Natural killer cell (primary cell): ENCODE results near the gene LCN15. TPM values are rescaled to one million over a fixed set of nuclear protein-coding genes. Genes with fewer than 3 reads are reported as not detected.

Experiments used
- ATAC-seq, 3 donors: fragments of 150-1000 bp in 2 of 3; fragments of 200-7000 bp in 1 of 3; cut with Tn5 transposase; 1 replicate in 1 of 3; 2 replicates in 2 of 3; pipeline ENCODE4 v1.10.0; 2021; ENCODE audit warnings: mild to moderate bottlenecking in 2 of 3, moderate library complexity in 2 of 3
- DNase-seq, 2 donors: peaks; one replicate each; pipeline versions ENCODE4 v3.0.0 to v3.0.0-alpha.2; 2013 to 2021; ENCODE audit warnings: mixed read lengths in 1 of 2
- H3K27ac ChIP-seq: one replicate; pipeline ENCODE4 v1.5.1; 2013; ENCODE audit warnings: mild to moderate bottlenecking, low read length
- H3K27me3 ChIP-seq: one replicate; pipeline ENCODE4 v1.6.1; 2013; ENCODE audit warnings: low read length; ENCODE audit not compliant: control insufficient read depth, insufficient read depth
- H3K36me3 ChIP-seq: one replicate; pipeline ENCODE4 v1.6.1; 2013; ENCODE audit warnings: low read length; ENCODE audit not compliant: control insufficient read depth, insufficient read depth
- H3K4me1 ChIP-seq: one replicate; pipeline ENCODE4 v1.6.1; 2013; ENCODE audit warnings: low read length; ENCODE audit not compliant: control insufficient read depth, insufficient read depth
- H3K4me3 ChIP-seq: one replicate; pipeline ENCODE4 v1.5.1; 2013; ENCODE audit warnings: low read length
- H3K9me3 ChIP-seq: one replicate; pipeline ENCODE4 v1.6.1; 2013; ENCODE audit warnings: low read length; ENCODE audit not compliant: control insufficient read depth, insufficient read depth
- H3K27ac Mint-ChIP-seq, 2 donors: one replicate each; pipeline ENCODE4 v1.8.0; 2022; ENCODE audit warnings: mild to moderate bottlenecking in 2 of 2, mixed read lengths in 2 of 2, moderate library complexity in 1 of 2
- H3K27me3 Mint-ChIP-seq, 2 donors: one replicate each; pipeline ENCODE4 v1.8.0; 2022; ENCODE audit warnings: low read depth in 2 of 2, mixed read lengths in 2 of 2
- H3K36me3 Mint-ChIP-seq: one replicate; pipeline ENCODE4 v1.8.0; 2022; ENCODE audit warnings: mixed read lengths
- H3K4me1 Mint-ChIP-seq, 2 donors: one replicate each; pipeline ENCODE4 v1.8.0; 2022; ENCODE audit warnings: mixed read lengths in 2 of 2
- H3K4me3 Mint-ChIP-seq: one replicate; pipeline ENCODE4 v1.8.0; 2022; ENCODE audit warnings: mild to moderate bottlenecking, moderate library complexity, mixed read lengths
- H3K9me3 Mint-ChIP-seq, 2 donors: one replicate each; pipeline ENCODE4 v1.8.0; 2022; ENCODE audit warnings: mixed read lengths in 2 of 2
- WGBS: methylation state at CpG from one replicate; pipeline ENCODE4 v1.1.7; 2013; ENCODE audit warnings: missing lambda C conversion rate; ENCODE audit not compliant: insufficient coverage; 5-methylcytosine and 5-hydroxymethylcytosine counted together
- intact Hi-C: fragments of 100-400 bp; cut with micrococcal nuclease; formaldehyde crosslinking; loops from one replicate; pipeline ENCODE4 v1.14.2; 2022
- total RNA-seq, 4 donors: library from RNA; stranded (reverse); fragments of 120-200 nt in 1 of 4; gene quantifications; one replicate each; pipeline versions ENCODE4 v1.2.3 to v1.2.4, GENCODE V29; 2013 to 2022
- TF ChIP-seq, protein P1 (sequence below): fragments of 200-600 bp; IDR thresholded peaks from one replicate; pipeline ENCODE4 v1.8.0; 2022; ENCODE audit warnings: antibody characterized with exemption

Gene LCN15
- total RNA-seq, 3 donors from 2014 or later (not counting 1 experiment from before 2014, with no cell fraction given) = not detected

DNA sequence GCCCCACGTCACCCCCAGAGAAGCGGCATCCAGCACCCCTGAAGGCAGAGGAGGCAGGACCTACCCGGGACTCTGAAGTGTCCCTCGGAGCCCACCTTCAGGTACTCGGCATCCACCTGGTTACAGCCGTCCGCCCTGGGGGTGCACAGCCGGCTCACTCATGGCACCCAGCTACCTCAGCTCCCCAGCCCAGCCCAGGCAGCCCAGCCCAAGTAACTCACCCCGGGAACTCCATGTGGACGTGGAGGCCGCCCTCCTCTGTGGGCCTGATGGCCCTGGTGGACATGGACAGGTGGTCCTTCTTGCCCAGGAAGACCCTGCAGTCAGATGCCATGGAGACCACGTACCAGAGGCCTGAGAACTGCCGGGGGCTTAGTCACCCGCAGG lies 676 bp downstream of the LCN15 start:
- DNase-seq = no peak
- Histone ChIP-seq H3K4me3 (no peak overlapping the region), H3K9me3 (no peaks in the 10 kb centered on the region), H3K27me3 (no peaks in the 10 kb centered on the region), H3K4me1 (peaks cover 22% of the 10 kb centered on the region), H3K36me3 (no peaks in the 10 kb centered on the region), H3K27ac (no peak overlapping the region)
- TF ChIP-seq, protein P1, sequence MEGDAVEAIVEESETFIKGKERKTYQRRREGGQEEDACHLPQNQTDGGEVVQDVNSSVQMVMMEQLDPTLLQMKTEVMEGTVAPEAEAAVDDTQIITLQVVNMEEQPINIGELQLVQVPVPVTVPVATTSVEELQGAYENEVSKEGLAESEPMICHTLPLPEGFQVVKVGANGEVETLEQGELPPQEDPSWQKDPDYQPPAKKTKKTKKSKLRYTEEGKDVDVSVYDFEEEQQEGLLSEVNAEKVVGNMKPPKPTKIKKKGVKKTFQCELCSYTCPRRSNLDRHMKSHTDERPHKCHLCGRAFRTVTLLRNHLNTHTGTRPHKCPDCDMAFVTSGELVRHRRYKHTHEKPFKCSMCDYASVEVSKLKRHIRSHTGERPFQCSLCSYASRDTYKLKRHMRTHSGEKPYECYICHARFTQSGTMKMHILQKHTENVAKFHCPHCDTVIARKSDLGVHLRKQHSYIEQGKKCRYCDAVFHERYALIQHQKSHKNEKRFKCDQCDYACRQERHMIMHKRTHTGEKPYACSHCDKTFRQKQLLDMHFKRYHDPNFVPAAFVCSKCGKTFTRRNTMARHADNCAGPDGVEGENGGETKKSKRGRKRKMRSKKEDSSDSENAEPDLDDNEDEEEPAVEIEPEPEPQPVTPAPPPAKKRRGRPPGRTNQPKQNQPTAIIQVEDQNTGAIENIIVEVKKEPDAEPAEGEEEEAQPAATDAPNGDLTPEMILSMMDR = no peak
- H3K27ac Mint-ChIP-seq = no peak overlapping the region
- no peak overlapping the region for H3K4me3 Mint-ChIP-seq
- intact Hi-C loops = no loop called here
- H3K27me3 Mint-ChIP-seq = peaks cover 8 to 10% of the 10 kb centered on the region in 2 donors
- no peaks in the 10 kb centered on the region for H3K9me3 Mint-ChIP-seq
- no peak for ATAC-seq
- no peaks in the 10 kb centered on the region for H3K4me1 Mint-ChIP-seq
- WGBS = 94% methylated on average over 14 of the region's 14 CpGs
- H3K36me3 Mint-ChIP-seq = no peaks in the 10 kb centered on the region

DNA sequence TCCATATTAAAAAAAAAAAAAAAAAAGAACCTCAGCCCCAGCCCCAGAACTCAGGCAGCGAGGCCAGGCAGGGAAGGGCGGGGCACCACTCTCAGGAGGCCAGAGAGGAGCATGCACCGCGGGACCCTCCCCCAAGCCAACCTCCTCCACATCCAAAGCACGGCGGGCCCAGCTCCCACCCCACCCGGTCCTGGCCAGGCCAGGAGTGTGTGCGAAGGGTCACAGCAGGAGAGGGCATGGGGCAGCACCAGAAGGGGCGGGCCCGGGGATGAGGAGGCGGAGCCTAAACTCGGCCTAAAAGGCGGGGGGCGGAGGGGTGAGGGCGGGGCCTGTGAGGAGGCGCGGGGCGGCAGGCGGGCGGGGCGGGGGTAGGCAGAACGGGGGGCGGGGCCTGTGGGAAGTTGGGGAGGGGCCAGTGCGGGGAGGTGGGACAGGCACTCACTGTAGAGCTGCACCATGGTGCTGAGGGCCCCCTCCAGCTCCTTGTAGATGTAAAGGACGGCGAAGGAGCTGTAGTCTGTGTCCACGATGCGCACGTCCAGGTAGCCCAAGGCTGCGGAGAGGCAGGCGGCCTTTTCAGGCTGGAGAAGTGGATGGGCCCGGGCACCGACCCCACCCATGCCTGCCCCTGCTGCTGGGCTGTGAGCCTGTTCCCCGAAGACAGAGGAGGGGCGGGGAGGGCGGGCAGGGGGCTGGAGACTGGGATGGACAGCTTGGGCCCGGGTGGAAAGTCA lies 1.2 kb downstream of the LCN15 start:
- H3K27me3 Mint-ChIP-seq = peaks cover 8 to 10% of the 10 kb centered on the region in 2 donors
- intact Hi-C loops = no loop called here
- TF ChIP-seq, protein P1 = no peak

DNA sequence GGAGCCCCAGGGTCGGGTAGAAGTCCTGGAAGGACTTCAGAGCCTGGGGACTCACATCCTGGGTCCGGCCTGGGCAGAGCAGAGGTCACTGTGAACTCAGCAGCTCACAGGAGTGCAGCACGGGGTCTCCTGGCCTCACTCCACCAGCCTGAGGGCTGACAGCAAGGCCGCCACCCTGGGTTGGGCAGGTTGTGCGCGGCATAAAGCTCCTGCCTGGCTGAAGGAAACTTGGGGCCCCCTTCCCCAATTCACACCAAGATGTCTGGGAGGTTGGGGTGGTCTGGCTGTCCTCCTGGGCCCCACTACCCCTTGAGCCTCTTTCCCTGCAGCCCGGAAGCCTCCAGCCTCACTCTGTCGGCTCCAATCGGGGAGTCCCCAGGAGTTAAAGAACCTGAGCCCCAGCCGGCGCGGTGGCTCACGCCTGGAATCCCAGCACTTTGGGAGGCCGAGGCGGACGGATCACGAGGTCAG lies 2.1 kb downstream of the LCN15 start:
- Mint-ChIP-seq H3K36me3 (no peaks in the 10 kb centered on the region), H3K4me1 (no peaks in the 10 kb centered on the region), H3K4me3 (no peak overlapping the region), H3K9me3 (no peaks in the 10 kb centered on the region), H3K27ac (no peak overlapping the region), H3K27me3 (peaks cover 7 to 10% of the 10 kb centered on the region in 2 donors)
- no peaks in the 10 kb centered on the region for H3K27me3 ChIP-seq
- TF ChIP-seq, protein P1 = no peak
- H3K27ac ChIP-seq = no peak overlapping the region
- ATAC-seq (no peak), DNase-seq (no peak)
- no peak overlapping the region for H3K4me3 ChIP-seq
- no peaks in the 10 kb centered on the region for H3K36me3 ChIP-seq
- peaks cover 25% of the 10 kb centered on the region for H3K4me1 ChIP-seq
- intact Hi-C loops = no loop called here
- WGBS = 91% methylated on average over 15 of the region's 17 CpGs
- H3K9me3 ChIP-seq = no peaks in the 10 kb centered on the region

More for the DNA sequence above, 1.2 kb downstream of the LCN15 start:
- Mint-ChIP-seq H3K27ac (no peak overlapping the region), H3K4me3 (no peak overlapping the region), H3K4me1 (no peaks in the 10 kb centered on the region), H3K36me3 (no peaks in the 10 kb centered on the region), H3K9me3 (no peaks in the 10 kb centered on the region)
- H3K4me3 ChIP-seq = no peak overlapping the region
- ATAC-seq = peak in 2 of 3 donors; percentile 30 to 40
- H3K27me3 ChIP-seq = no peaks in the 10 kb centered on the region
- H3K4me1 ChIP-seq = peaks cover 26% of the 10 kb centered on the region
- H3K36me3 ChIP-seq = no peaks in the 10 kb centered on the region
- no peak overlapping the region for H3K27ac ChIP-seq
- WGBS = 26% methylated on average over 34 of the region's 37 CpGs
- DNase-seq = peak in 1 of 2 donors; percentile 56
- H3K9me3 ChIP-seq = no peaks in the 10 kb centered on the region
